Astrocyte of the spinal cord (primary cell): ENCODE results near the gene GATAD2B.

Source experiments
- DNase-seq: peaks from one replicate; pipeline ENCODE4 v3.0.0; 2011; ENCODE audit warnings: low read depth, low spot score
- H3K4me3 ChIP-seq: 2 replicates; pipeline ENCODE4 v1.5.1; 2011; ENCODE audit warnings: low read depth, mild to moderate bottlenecking, low read length, moderate library complexity
- CTCF ChIP-seq: IDR thresholded peaks from 2 replicates; pipeline ENCODE4 v1.5.1; 2012; ENCODE audit warnings: low read depth, mild to moderate bottlenecking, low read length, inconsistent platforms
- in situ Hi-C: cut with HindIII; loops from 2 replicates; pipeline ENCODE4 v1.10.0; 2017; ENCODE audit warnings: low sequenced_read_pairs

The GATAD2B gene

GRCh38 chr1:153877112-153877511, 45.7 kb downstream of the GATAD2B start:
- H3K4me3 ChIP-seq: no peak overlapping the region
- DNase-seq: no peak
- TF ChIP-seq CTCF: no peak
- in situ Hi-C loops: no loop called here

GRCh38 chr1:153872934-153873333, 49.8 kb downstream of the GATAD2B start:
- in situ Hi-C loops: no loop called here

GRCh38 chr1:153872331-153872730, 50.4 kb downstream of the GATAD2B start:
- in situ Hi-C loops: no loop called here
- no peak for TF ChIP-seq CTCF
- no peak overlapping the region for H3K4me3 ChIP-seq
- DNase-seq: no peak

More at GRCh38 chr1:153872934-153873333, 49.8 kb downstream of the GATAD2B start:
- no peak for DNase-seq
- no peak overlapping the region for H3K4me3 ChIP-seq
- TF ChIP-seq CTCF: no peak

GRCh38 chr1:153869486-153869885, 53.3 kb downstream of the GATAD2B start:
- in situ Hi-C loops: no loop called here
- no peak for DNase-seq
- H3K4me3 ChIP-seq: no peak overlapping the region
- TF ChIP-seq CTCF: no peak

GRCh38 chr1:153866045-153866850, 56.5 kb downstream of the GATAD2B start:
- no peak overlapping the region for H3K4me3 ChIP-seq
- DNase-seq: peak; percentile 47
- no peak for TF ChIP-seq CTCF
- in situ Hi-C loops: no loop called here

GRCh38 chr1:153860285-153860684, 62.5 kb downstream of the GATAD2B start:
- no peak for TF ChIP-seq CTCF
- no peak overlapping the region for H3K4me3 ChIP-seq
- in situ Hi-C loops: no loop called here
- no peak for DNase-seq

- in situ Hi-C loops: no loop called here
- H3K4me3 ChIP-seq: no peak overlapping the region
- DNase-seq: no peak
- no peak for TF ChIP-seq CTCF
These were observed 65.3 kb downstream of the GATAD2B start for GRCh38 chr1:153857505-153857904.
